Fibroblast of the conjunctiva (primary cell): ENCODE results near the gene CD200R1.

ENCODE experiments used
- DNase-seq: peaks from one replicate; pipeline ENCODE4 v3.0.0-alpha.2; 2010; ENCODE audit warnings: low read depth

Gene CD200R1, protein sequence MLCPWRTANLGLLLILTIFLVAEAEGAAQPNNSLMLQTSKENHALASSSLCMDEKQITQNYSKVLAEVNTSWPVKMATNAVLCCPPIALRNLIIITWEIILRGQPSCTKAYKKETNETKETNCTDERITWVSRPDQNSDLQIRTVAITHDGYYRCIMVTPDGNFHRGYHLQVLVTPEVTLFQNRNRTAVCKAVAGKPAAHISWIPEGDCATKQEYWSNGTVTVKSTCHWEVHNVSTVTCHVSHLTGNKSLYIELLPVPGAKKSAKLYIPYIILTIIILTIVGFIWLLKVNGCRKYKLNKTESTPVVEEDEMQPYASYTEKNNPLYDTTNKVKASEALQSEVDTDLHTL

DNA sequence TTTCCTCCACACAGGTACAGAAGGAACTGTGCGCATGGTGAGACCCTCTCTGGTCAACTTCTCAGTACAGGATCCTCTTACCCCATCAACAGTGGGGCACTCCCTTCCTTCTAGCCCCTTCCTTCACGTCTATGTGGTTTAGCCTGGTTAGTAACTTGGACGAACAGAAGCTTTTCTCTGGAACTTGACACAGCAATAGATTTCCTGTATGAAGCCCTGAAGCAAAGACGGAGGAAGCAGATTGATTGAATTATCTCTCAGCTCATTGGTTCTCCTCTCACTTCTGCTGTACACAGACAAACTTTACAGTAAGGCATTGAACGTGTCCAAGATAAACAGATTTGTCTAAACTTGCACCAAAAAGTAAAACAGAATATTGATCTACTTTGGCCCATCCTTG, at the start of gene CD200R1:
Gene CD200R1 (minus strand): TSS at position 210 of the 400 bp plus-strand sequence. CDS start 246 bp downstream, outside the sequence.
- no peak for DNase-seq

DNA sequence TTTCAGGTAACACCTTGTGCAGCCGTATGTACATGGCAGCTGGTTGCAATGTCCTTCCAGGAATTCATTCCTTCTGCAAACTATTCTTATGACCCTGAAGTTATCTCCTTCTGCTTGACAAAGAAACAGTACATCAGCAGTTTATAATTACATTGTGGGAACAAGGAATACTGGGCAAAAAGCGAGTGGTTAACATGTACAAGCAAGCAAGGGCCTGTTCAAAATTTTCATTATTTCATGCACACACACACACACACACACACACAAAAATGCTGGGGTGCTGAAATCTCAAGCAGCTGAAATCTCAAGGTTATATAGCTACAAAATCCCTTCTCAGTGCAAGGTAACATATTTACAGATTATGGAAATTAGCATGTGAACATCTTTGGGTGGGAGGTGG, 46.6 kb upstream of the CD200R1 start:
- no peak for DNase-seq

DNA sequence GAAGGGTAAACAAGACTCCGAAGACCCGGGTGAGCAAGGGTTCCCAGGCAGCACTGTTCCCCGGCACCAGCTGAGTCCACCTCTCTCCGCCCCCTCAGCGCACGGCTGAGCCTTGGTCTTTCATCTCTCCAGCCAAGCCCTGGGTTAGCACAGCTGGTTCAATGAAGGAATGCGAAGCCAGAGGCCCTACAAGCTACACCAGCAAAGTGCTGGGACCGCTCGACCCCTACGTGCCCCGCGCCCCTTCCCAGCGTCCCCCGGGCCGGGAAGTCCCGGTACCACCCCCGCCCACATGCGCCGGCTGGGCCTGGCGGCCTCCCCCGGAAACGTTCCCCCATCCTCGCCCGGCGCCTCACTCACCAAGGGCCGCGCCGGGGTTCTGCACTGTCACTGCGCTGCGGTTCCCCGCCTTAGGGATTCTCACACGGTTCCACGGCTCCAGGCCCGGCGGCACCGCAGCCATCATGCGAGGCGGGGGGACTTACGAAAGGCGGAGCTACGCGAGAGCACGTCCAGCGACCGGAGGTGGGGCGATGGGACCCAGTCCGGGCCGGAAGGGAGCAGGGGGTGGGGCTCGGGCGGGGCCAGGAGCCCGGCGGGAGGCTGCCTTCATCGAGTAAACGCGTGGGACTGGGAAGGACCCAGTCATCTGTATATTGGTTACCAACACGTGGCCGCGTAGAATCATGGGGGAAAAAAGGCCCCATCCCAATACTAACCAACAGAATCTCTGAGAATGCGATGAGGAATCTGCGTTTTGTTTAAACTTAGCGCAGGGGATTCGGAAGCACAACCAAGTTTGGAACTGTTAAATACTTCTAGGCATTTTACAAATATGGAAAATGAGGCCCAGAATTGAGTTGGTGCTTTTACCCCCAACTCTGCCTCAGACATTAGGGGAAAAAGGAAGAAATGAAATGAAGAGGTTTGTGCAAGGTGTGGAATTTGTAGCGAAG, 44.6 kb upstream of the CD200R1 start:
- DNase-seq = peak; percentile 87

DNA sequence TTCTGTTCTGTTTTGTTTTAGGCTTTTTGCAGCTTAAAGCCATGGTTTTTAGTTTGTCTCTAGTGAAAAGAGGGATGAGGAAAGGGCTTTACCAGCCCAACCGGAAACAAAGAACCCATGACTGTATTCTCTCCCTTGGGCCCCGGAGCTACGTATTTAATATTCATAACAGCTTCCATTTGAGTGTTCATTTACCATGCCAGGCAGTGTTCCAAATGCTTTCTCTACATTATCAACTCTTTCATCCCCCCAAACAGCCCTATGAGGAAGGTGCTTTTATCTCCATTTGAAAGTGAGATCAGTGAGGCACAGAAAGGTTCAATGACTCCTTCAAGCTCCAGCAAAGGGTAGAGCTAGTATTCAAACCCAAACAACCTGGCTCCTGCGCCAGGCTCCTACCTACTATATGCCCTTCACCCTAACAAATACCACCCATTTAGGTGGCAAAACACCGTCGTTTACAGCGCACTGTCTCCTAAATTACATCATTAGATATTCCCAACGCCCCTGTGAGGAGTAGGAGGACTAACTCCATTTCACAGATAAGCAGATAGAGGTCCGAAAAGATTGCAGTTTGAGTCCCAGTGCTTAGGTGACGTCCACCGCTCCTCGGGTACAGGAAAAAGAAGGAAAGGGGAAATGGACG, 43.8 kb upstream of the CD200R1 start:
- no peak for DNase-seq

DNA sequence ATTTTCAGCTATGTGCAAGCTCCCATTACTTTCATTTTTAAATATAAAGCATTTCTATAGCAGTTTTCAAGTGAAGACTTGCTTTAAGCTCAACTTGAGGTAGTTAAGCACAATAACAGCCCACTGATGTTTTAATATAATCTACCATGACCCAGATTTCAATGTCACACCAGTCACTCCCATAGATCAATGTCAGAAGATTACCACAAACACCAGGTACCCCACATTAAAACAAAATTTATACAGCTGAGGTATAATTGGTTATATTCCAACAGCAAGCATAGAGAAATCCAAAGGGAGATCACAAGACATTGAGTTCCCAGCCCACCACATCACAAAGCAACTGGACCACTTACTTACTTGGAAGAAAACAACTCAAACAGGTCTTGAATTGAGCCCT, 38.7 kb upstream of the CD200R1 start:
- no peak for DNase-seq

DNA sequence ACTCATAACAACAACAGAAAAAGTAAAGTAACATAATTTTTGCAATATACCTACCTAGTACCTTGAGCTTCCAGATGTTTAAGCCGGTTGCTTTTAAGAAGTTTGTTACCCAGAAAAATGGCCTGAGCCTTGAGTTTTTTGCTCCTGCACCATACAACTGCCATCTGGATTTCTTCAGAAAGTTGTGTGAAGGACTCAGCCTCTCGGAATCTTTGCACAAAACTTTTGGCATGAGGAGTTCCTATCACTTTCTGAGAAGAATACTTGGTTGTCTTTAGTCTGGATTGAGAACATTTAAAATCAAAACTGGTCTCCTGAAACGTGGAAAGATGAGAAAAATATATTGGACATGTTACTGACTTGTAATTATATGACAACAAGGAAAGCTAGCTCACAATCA, 33.2 kb upstream of the CD200R1 start:
- DNase-seq = no peak

DNA sequence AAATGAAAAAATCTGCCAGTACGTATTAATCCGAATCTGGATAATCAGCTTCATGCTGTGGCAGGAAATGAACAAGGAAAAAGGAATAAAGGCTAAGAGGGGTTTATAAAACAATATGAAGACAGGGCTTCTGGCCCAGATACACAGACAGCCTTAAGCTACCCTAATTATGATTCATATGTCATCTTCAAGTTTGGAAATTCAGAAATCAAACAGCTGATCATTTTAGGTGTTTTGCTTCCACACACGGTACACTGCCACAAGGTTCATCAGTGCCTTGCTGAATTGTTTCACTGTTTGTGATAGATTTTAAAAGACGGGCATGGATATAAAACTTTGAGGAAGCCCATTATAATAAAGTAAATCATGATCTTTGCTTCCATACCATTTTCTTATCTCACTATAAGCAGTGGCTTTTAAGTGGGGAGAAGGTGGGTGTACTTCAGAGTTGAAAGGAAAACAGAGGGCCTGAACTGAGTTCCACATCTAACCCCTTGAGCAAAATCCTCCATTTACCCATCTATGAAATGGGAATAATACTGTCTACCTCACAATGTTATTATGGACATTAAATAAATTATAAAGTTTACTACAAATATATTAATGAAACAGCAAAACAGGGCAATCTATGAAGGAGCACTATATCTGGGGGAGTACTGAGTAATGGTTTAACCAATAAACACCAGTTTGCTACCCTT, 31.6 kb upstream of the CD200R1 start:
- no peak for DNase-seq

DNA sequence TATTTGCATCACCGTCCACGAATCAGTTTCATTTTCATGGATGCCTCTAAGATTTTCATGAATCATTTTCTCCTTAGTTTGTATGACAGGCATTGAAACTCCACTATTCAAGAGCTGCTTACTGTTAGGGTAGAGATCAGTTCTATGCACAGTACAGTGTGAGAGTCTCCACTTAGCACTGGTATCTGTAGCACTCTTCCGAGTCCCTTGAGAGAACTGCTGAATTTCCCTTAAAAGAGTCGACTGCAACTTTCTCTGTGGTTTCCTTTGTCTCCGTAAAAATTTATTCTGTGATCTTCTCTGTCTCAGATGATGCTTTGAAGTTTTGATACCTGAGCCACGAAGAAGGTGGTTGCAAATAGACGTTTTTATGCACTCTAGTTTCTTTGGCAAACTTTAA, 30.7 kb upstream of the CD200R1 start:
- DNase-seq = no peak

DNA sequence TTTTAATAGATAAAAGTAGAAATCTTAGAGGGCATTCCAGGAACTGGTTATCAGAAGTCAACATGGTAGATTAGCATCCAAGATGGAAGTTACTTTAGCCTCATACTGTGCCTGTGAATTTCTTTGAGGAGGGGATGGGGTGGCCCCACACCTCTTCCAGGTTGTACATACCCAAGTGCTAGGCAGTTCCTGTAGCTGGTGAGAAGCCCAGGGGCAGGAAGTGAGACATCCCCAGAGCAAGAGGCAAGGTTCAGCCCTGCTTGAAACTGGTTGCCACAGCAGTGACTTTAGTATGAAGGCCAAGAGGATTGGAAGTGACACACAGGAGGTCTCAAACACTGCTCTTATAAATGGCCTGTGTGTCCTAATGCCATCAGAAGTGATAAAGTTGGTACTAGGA, 27.8 kb upstream of the CD200R1 start:
- DNase-seq = no peak

DNA sequence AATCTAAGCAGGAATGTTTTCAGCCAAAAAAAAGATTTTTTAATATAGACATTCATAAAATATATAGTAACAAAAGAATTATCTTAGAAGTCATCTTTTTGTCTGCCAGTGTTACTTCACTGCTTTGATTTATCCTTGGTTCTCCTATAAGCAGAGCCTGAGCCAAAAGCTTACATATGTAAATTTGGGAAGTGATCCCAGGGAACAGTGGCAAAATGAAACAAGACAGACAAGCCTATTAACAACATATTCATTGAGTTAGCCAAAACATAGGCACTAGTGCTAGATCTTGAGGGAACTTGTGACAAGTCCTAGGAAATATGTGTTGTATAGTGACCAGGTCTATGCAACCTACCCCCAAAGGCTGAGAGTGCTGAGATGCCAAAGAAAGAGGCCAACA, 27.1 kb upstream of the CD200R1 start:
- DNase-seq = no peak

DNA sequence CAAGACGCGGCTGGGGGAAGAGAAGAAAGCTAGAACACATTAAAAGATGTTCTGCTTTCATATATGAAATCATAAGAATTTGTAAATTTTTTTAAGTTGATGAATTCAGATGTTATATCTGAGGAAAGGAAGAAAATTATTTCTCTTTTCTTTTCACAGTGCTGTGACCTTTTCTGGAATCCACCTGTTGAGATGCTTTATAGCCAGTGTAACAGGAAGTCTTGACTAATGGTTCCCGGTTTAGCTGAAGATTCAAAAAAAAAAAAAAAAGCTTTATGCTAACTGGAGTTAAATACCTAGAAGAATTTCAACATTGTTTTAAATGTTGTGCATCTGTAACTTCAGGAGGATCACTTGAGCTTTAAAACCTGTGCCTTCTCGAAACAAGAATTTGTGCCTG, 25.8 kb upstream of the CD200R1 start:
- no peak for DNase-seq

DNA sequence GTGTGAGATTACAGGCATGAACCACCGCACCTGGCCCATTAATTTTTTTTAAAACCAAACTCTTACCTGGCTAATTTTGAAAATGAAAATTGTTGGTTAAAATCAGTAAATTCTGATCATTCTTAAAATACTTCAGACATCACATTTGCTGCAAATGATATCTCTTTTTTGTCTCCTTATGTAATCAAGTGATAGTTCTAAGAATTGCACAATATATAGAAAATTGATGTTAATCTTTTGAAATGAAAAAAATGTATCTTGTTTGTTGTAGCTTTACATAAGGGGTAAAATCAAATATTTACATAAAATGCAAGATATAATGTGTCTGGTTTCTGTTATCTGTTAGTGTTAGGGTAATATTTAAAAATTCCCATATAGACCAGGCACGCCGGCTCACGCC, 20.9 kb upstream of the CD200R1 start:
- DNase-seq = no peak

DNA sequence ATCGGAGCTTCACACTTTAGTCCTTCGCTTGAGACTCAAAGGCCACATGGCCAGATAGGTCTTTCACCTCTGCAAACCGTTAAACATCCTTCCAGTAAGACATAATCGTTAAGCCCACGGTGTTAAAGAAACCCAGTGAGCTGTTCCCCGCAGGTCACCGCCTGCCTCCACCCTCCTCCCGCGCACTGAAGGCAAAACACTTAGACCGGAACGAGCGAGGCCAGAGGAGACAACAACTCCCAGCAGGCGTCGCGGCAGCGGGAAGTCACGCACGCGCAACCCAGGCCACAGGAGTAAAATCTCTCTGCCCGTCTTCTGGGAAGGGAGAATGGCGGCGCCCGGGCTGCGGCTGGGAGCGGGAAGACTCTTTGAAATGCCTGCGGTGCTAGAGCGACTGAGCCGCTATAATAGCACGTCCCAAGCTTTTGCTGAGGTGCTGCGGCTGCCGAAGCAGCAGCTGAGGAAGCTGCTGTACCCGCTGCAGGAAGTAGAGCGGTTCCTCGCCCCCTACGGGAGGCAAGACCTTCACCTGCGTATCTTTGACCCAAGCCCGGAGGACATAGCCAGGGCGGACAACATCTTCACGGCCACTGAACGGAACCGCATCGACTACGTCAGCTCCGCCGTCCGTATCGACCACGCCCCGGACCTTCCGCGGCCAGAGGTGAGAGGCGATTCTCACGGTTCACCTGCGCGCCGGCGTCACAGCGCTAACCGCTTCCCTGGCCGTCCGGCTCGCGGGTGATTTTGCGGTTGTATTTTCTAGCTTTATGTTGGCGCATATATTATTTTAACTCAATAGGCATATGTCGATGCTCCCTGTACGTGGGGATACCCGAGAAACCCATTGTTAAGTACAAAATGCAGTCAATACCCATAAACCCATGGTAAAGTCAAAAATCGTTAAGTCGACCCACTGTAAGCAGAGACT, 16.0 kb upstream of the CD200R1 start, which contains the start of gene GTPBP8:
Gene GTPBP8 (plus strand): TSS at position 313 of the 931 bp plus-strand sequence. CDS start 16 bp downstream, at position 329.
- peak; percentile 75 for DNase-seq

DNA sequence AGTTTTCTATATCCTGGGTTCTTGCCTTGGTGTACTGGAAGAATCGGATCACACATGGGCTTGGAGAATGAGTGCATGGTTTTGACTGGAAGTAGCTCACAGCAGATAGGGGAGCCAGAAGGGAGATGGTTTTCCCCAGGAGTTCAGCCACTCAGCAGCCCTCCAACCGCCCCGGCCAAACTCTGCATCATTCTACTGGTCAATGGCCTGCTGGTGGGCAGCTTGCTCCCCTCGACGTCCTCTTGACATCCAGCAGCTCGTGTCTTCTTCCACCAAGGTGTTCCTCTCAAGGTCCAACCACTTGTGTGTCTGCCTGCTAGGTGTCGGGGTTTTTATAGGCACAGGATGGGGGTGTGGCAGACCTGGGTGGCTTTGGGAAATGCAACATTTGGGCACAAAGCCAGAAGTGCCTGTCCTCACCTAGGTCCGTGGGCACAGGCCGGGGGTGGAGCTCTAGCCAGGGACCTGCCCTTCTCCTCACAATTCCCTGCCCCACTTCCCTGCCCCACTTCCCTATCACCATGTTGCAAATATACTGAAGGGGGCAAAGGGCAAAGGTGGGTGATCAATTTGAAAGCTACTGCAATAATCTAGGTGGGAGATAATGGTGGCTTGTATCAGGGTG, 12.9 kb upstream of the CD200R1 start:
- no peak for DNase-seq

DNA sequence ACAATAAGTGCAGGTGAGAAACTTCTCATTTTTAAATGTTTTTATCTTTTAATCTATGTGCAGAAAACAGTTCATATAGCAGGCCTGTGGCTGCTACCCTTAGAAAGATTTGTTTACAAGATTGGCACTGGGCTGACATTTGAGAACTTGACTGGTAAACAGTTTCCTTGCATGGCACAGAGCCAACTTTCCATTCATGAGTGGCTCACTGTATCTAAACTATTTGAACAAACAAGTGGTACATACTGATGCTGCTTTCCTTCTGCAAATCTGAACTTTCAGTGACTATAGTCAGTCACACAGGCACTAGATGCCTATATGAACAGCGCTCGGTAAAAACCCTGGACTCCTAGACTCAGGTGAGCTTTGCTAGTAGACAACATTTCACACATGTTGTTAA, 9.6 kb upstream of the CD200R1 start:
- no peak for DNase-seq

DNA sequence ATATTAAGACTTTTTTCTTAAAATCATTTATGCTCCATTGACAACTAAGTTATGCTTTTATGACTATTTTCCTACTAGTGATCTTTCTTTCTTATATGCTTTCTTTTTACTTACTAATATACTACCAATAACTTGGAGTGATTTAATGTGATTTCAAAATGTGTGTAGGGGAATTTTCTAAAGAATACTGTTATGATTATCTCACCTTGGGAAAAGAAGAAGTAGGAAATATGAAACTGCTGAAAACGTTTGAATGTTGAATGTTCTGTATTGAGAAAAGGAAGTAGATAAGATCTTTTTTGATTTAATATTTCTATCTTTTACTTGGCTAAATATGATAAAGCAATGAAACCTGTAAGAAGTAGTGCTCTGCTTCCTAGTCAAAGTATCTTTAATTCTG, 7.8 kb upstream of the CD200R1 start:
- no peak for DNase-seq

DNA sequence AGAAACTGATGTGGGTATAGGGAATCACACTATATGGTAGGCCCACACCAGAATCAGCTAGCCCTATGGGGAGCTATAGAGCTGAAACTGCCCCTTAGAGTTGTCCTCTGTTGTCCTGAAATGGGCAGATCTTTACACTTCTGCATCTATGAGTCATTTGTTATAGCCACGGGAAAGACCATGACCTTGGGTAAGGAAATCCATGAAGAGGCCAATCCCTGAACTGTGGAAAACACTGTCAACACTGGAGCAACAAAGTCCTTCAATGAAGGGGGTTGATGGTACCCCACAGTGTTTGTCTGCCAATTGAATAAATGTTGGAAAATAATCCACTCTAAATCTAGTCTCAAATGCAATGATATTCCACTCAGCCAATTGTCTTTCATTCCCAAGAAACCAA, 5.2 kb upstream of the CD200R1 start:
- DNase-seq = no peak

DNA sequence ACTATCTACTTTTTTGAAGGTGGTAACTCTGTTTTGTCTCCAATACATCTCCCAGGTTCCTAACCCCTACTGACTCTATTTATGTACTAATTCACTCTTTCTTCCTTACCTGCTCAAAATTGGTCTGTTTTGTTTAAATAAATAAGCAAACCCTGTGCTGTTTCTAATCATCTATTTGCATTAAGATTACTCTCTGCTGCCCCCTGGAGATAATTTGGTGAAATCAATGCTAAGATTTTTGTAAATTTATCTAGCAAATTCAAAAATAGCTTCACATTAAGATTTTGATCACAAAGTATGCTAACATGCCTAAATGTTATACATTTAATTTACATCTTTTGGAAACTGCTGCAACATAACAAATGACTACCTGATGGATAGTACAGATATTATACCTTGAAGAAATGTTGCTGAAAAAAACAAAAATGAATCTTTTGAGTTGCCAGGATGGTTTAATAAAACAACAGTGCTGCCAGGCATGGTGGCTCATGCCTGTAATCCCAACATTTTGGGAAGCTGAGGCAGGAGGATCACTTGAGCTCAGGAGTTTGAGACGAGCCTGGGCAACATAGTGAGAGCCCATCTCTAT, 4.4 kb upstream of the CD200R1 start:
- peak; percentile 9 for DNase-seq

DNA sequence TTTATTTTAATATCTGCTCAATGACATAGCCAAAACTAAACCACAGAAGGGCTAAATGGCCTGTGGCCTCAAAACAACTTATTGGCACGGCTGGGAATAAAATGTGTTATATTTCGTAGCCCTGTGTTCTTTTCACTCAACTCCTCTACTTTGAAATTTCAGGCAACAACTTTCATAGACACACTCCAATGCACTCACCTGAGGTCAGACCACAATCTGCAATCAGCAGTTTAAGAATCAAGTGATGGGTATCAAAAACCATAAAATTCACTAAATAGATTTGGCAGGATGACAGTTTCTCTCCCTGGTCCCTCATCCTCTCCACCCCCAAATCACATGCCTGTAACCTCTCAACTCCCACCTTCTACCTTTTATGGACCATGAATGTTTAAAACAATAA, 2.0 kb upstream of the CD200R1 start:
- DNase-seq = no peak

DNA sequence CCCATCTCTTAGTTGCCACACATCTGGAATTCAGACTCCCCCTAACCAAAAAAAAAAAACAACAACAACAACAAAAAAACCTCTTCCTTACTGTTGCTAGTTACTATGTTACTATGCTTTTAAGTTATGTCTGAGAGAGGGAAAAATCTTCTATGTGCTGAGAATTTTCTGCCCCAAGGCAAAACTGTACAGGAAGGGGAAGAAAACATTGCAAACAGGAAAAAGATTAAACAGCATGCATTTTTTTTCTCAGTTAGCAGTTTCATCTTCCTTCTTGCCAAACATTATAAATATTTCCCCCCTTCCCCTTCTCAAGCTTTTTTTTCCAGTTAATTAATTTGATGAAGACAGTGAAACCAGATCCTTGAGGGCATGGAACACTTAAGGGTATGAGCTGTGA, 1.1 kb upstream of the CD200R1 start:
- DNase-seq = no peak
